NOMO-1 (cell line): Measurements from ENCODE around the gene TAF4.
"Not testable (repeated sequence)": the region's sequence is repeated elsewhere in the genome, so short reads cannot be mapped to it uniquely, and the experiment has no call there.

Experiments
- DNase-seq, 2 experiments: peaks; one replicate each; lab custom pipeline; 2025; ENCODE audit not compliant: unreplicated experiment in 2 of 2; lab: John Stamatoyannopoulos, UW

TAF4 gene

GRCh38 chr20:62065674-62066338 is at the start of gene TAF4:
Gene TAF4, minus strand, starts transcription at chr20:62065881. Its CDS starts 71 bp downstream, at chr20:62065810.
- DNase-seq = peak; percentile 45 to 76

- DNase-seq = no peak
These were observed 49.2 kb upstream of the TAF4 start for GRCh38 chr20:62114894-62115293.

- DNase-seq = no peak
These were observed 46.7 kb upstream of the TAF4 start for GRCh38 chr20:62112368-62112767.

- no peak for DNase-seq
These were observed 45.5 kb upstream of the TAF4 start for GRCh38 chr20:62111148-62111547.

GRCh38 chr20:62105592-62105991 is 39.9 kb upstream of the TAF4 start:
- no peak for DNase-seq

- DNase-seq = no peak
These were observed 39.2 kb upstream of the TAF4 start for GRCh38 chr20:62104791-62105345.

- DNase-seq = no peak
These were observed 38.6 kb upstream of the TAF4 start for GRCh38 chr20:62104234-62104789.

- no peak for DNase-seq
These were observed 38.0 kb upstream of the TAF4 start for GRCh38 chr20:62103508-62104233.

- no peak for DNase-seq
These were observed 35.4 kb upstream of the TAF4 start for GRCh38 chr20:62101078-62101477.

- no peak for DNase-seq
These were observed 32.3 kb upstream of the TAF4 start for GRCh38 chr20:62097881-62098407.

GRCh38 chr20:62096421-62097380 is 31.0 kb upstream of the TAF4 start:
- no peak for DNase-seq

- no peak for DNase-seq
These were observed 23.7 kb upstream of the TAF4 start for GRCh38 chr20:62089393-62089792.

- DNase-seq = no peak
These were observed 22.8 kb upstream of the TAF4 start for GRCh38 chr20:62088258-62089127.

- no peak for DNase-seq
These were observed 22.0 kb upstream of the TAF4 start for GRCh38 chr20:62087632-62088031.

GRCh38 chr20:62087227-62087626 is 21.5 kb upstream of the TAF4 start:
- no peak for DNase-seq

- DNase-seq = no peak
These were observed 19.5 kb upstream of the TAF4 start for GRCh38 chr20:62085206-62085605.

- not testable (repeated sequence) for DNase-seq
These were observed 18.5 kb upstream of the TAF4 start for GRCh38 chr20:62084224-62084623.

GRCh38 chr20:62083312-62083711 is 17.6 kb upstream of the TAF4 start:
- no peak for DNase-seq

- no peak for DNase-seq
These were observed 14.7 kb upstream of the TAF4 start for GRCh38 chr20:62080249-62080990.
